NCI-H345 (cell line): ENCODE measurements around the gene SH3GL1.
"Not testable (repeated sequence)": the region's sequence is repeated elsewhere in the genome, so short reads cannot be mapped to it uniquely, and the experiment has no call there.

Experiments used
- DNase-seq: peaks from one replicate; lab custom pipeline; 2025; lab: John Stamatoyannopoulos, UW

SH3GL1 gene

GRCh38 chr19:4342615-4343369 lies 57.6 kb downstream of the SH3GL1 start:
- peak; percentile 100 for DNase-seq

- no peak for DNase-seq
Observed at GRCh38 chr19:4342314-4342614, 58.1 kb downstream of the SH3GL1 start.

- no peak for DNase-seq
Observed at GRCh38 chr19:4338441-4339355, 61.6 kb downstream of the SH3GL1 start, which contains the start of gene STAP2. STAP2 (minus strand) TSS chr19:4338827; CDS start chr19:4338753, 74 bp downstream.

GRCh38 chr19:4337906-4338440 lies 62.4 kb downstream of the SH3GL1 start:
- DNase-seq = no peak

GRCh38 chr19:4334929-4335570 lies 65.3 kb downstream of the SH3GL1 start:
- DNase-seq = no peak

GRCh38 chr19:4329858-4330257 lies 70.5 kb downstream of the SH3GL1 start:
- DNase-seq = no peak

GRCh38 chr19:4328991-4329681 lies 71.2 kb downstream of the SH3GL1 start:
- not testable (repeated sequence) for DNase-seq

- DNase-seq = peak; percentile 97
Observed at GRCh38 chr19:4328243-4328990, 71.9 kb downstream of the SH3GL1 start.

GRCh38 chr19:4327877-4328242 lies 72.5 kb downstream of the SH3GL1 start:
- DNase-seq = no peak

GRCh38 chr19:4327252-4327876 lies 73.0 kb downstream of the SH3GL1 start:
- peak; percentile 92 for DNase-seq

GRCh38 chr19:4326837-4327251 lies 73.5 kb downstream of the SH3GL1 start:
- no peak for DNase-seq

GRCh38 chr19:4326215-4326836 lies 74.0 kb downstream of the SH3GL1 start:
- no peak for DNase-seq

- DNase-seq = no peak
Observed at GRCh38 chr19:4324228-4324627, 76.1 kb downstream of the SH3GL1 start.

- DNase-seq = no peak
Observed at GRCh38 chr19:4323692-4324091, 76.7 kb downstream of the SH3GL1 start.

GRCh38 chr19:4322942-4323665 lies 77.2 kb downstream of the SH3GL1 start:
- no peak for DNase-seq

- DNase-seq = no peak
Observed at GRCh38 chr19:4320419-4320818, 79.9 kb downstream of the SH3GL1 start.

GRCh38 chr19:4319067-4319718 lies 81.2 kb downstream of the SH3GL1 start:
- DNase-seq = no peak

- no peak for DNase-seq
Observed at GRCh38 chr19:4318460-4318859, 81.9 kb downstream of the SH3GL1 start.

GRCh38 chr19:4316956-4317355 lies 83.4 kb downstream of the SH3GL1 start:
- DNase-seq = no peak
